HG03045 (cell line): Measurements from ENCODE around the gene AURKB.
"Not testable (repeated sequence)": the region's sequence is repeated elsewhere in the genome, so short reads cannot be mapped to it uniquely, and the experiment has no call there.

Experiments used
- ATAC-seq: cut with Tn5 transposase; IDR thresholded peaks from one replicate; pipeline ENCODE4 v1.9.1; 2021; ENCODE audit warnings: mild to moderate bottlenecking, moderate library complexity; ENCODE audit not compliant: unreplicated experiment

The AURKB gene

DNA sequence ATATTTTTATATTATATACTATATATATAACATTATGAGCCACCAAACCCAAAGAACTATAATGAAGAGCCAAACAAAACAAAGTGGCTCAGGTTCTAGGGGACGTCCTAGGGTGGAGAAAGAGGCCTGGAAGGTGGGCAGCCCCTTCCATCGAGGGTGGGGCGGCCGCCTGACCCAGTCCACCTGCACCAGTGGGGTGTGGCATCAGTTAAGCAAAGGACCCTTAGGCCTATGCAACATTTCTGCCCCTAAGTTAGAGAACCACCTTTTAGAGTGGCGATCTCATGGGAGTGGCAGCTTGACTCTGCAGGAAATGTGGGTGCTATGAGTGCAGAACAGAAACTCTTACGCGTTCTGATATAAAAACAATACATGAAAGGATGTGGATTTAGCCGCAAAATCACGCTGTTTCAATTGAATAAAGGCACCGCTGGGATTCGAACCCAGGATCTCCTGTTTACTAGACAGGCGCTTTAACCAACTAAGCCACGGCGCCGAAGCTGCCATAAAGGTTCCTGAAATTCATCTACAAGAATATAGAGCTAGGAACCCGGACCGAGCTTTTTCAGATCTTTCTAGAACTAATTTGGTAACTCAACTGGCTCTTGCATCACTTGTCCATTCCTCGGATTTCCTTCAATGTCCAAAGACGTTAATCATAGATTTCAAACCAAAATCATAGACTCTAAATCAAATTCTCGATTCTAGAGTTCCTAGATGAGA, 15.6 kb upstream of the AURKB start:
- ATAC-seq: no peak

DNA sequence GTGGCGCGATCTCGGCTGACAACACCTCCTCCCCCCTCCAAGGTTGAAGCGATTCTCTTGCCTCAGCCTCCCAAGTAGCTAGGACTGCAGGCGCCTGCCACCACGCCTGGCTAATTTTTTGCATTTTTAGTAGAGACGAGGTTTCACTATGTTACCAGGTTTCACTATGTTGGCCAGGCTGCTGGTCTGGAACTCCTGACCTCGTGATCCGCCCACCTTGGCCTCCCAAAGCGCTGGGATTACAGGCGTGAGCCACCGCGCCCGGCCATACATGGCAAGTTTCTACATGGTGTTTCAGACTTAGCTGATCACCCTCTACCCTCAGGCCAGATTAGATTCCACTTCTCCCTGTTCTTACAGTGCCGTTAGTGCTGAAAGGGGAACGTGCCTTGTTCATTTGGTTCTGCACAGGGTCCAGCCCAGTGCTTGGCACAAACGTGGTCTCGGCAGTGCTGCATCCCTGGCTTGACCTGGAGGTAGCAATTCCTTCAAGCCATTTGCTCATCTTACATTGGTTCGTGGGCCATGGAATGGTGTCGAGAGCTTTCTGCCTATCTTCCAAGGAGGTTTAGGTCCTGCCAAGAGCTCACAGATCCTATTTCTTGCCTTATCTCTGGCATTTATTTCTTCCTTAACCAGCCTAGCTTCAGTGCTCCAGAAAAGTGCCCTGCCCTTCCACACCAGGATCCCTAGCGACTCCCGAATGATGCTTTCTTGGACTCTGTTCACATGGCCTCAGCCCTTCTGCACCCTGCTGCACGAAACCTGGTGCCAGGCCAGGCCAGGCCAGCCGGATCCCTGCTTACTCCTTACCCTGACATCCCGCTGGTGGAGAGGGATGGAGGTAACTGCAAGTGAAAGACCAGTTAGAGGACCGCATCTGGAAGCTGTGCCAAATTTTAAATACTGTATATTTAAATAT, 14.8 kb upstream of the AURKB start:
- ATAC-seq: no peak

DNA sequence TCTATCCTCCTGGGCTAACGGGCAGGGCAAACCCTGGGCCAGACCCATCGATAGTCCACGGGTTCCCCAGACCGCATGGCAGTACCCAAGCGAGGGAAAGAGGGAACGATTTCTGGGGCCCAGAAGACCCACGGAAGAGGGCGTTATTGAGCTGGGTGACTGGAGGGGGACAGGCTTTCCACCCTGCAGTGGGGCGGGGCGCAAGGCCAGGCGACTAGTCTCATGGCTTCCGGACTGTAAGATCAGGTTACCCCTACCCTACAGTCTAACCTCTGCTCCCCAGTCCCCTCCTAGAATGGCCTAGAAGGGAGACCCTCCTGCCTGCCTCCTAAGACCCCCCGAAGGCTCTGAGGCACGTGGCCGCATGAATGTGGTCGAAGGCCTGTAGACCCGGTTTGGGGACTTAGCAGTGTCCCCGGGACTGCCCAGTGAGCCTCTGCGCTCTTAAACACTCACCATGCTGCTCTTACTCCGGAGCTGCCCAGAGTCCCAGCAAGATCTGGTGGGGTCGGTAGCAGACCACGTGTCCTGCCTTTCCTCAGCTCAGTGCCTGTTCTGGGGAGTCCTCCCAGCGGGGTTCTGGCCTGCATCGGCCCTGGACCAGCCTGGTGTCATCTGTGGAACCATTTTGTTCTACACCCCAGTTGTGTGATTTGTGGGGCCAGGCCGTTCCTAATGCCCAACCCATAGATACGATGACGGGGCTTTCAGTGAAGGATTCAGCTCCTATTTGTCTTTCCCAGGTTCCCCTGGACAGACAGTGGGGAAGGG, 13.2 kb upstream of the AURKB start:
- ATAC-seq: no peak

DNA sequence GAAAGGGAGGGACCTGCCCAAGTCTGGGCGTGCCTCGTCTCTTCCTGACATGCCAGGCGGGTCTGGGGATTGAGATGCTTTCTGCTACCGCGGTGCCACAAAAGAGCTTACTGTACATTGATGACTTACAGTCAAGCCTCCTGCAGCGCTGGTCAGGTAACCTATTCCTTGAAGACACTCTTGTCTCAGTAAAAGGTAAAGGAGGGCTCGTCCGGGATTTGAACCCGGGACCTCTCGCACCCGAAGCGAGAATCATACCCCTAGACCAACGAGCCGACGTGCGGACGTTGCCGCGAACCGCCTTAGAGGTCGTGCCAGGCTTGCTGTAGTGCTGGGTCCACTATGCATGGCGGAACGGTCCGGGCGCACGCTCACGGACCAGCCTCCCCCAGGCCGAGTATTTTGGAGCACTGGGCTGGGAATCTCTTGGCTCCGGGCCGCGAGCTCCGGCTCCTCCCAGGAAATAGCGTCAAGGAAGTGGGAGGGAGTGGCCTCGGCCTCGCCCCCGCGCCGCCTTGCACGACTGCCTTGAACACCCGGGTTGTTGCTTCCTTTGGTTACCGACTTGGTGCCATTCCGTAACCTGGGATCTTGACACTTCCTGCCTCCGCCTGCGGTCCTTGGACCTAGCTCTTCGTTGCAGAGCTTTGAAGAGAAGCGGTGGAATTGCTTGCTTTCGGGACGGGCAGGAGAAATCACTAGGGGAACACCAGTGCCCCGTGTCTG, 12.4 kb upstream of the AURKB start:
- peak; percentile 38 for ATAC-seq

DNA sequence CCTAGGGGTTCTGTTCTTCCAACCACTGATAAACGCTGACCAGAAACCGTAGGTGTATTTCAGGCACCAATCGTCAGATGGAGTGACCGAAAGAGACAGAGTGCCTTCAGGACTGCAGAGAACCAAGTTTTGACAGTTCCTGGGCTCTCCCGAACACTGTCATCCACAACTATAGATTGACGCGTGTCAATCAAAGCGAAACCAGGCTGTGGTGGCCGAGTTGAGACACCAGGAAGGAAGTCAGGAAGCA, 11.9 kb upstream of the AURKB start:
- ATAC-seq: peak; percentile 32

DNA sequence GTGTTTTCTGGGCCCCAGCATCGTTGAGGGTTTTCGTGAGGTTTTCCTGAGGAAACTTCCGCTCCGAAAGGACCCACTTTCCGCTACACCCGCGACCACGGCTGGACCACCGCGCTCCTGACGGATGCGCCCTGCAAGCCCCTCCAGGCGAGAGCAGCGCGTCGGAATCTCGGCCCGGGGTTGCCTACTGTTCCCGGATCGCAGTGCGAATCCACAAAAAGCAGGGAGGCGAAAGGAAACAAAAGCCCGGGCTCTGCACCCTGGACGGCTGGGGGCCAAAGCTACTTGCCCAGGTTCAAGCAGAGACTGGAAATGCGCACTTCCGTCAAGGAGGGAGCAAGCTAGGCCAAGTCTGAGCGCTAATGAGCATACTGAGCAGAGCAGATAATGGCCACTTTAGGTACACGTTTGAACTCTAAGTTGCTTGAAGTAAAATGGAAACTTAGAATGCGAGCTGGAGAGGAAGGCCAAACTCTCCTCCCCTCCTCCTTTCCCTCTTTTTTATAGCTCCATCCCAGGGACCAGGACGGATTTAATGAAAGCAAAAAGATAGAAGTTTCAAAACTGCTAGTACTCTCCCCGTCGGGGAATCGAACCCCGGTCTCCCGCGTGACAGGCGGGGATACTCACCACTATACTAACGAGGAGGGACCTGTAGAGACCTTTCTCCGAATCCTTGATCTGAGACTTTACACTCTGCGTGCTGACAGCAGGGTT, 11.4 kb upstream of the AURKB start:
- peak; percentile 33 for ATAC-seq

DNA sequence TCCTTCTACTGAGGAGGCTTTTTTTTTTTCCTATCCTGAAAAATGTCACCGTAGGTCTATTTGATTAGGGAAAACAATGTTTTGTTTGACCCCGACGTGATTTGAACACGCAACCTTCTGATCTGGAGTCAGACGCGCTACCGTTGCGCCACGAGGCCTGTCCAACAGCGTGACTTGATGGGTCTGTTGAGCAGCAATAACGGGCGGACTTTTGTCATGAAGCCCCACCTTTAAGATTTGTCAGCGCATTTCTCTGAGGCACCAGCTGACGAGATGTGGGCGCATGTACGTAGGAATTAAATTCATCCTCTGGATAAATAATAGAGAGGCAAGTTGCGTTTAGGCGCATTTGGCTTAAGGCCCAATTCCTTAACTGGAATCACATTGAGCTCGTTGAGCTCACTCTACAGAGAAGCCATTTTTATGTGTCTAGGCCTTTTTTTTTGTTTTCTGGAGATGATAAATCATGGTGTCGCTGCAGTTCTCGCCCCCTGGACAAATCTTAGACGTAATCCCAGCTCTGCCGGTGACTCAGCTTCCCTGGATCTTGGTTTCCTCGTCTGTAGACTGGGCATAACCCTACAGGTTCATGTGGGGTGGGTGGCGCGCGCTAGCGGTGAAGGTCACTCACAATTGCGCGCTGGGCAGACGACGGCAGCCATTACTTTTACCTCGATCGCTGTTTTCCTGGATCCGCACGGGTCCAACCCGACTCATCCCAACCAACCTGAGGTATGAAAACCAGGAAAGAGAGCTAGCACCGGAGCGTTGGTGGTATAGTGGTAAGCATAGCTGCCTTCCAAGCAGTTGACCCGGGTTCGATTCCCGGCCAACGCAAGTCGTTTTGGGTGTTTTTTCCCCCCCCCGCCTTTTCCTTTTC, 10.6 kb upstream of the AURKB start:
- no peak for ATAC-seq

DNA sequence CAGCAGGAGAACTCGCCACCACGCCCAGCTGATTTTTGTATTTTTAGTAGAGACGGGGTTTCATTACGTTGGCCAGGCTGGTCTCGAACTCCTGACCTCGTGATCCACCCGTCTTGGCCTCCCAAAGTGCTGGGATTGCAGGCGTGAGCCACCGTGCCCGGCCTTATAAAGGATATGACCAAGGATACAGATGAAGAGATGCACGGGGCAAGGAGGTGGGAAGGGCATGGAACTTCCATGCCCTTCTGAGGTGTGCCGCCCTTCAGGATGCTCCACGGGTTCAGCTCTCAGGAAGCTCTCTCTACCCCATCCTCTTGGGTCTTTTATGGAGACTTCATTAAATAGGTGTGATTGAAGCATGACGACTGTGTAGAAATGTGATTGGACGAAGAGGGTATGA, 3.6 kb upstream of the AURKB start:
- ATAC-seq: not testable (repeated sequence)

DNA sequence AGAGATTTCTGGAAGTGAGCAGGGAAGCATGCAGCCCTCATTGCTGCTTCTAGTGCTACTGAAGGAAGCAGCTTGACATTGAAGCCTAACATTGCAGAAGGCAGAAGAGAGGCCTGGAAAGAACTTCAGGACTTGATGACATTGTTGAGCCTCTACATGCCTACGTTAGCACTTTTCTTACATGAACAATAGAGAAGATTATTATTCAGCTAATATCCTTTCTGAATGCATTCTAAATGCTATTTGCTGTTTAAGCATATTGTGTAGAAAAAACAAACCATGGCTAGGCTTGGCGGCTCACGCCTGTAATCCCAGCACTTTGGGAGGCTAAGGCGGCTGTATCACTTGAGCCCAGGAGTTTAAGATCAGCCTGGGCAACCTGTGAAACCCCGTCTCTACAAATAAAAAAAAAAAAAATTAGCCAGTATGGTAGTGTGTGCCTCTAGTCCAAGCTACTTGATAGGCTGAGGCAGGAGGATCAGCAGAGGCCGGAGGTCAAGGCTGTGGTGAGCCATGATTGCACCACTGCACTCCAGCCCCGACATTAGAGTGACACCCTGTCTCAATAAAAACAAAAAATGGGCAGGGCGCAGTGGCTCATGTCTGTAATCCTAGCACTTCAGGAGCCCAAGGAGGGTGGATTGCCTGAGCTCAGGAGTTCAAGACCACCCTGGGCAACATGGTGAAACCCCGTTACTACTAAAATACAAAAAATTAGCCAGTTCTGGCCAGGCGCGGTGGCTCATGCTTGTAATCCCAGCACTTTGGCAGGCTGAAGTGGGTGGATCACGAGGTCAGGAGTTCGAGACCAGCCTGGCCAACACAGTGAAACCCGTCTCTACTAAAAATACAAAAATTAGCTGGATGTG, 2.2 kb upstream of the AURKB start:
- no peak for ATAC-seq

DNA sequence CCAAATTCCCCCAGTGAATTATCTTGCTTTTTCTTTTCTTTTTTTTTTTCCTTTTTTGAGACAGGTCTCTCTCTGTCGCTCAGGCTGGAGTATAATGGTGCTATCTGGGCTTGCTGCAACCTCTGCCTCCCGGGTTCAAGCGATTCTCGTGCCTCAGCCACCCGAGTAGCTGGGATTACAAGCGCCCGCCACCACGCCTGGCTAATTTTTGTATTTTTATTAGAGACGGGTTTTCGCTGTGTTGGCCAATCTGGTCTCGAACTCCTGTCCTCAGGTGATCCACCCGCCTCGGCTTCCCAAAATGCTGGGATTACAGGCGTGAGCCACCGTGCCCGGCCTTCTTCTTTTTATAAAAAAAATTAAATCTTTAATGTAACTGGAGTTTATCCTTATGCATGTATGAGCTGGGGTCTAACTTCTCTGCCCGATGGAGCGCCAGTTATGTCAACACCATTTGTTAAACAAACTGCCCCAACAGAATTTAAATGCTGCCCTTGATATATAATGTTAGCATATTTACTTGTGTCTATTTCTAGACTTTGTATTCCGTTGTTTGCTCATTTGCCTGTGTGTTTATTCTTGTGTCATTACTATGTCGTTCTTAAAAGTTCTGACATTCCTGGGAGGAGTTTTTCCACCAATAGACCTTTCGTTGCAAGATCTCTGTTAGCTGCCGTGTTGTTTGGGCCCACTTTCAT, 535 bp upstream of the AURKB start:
- no peak for ATAC-seq

DNA sequence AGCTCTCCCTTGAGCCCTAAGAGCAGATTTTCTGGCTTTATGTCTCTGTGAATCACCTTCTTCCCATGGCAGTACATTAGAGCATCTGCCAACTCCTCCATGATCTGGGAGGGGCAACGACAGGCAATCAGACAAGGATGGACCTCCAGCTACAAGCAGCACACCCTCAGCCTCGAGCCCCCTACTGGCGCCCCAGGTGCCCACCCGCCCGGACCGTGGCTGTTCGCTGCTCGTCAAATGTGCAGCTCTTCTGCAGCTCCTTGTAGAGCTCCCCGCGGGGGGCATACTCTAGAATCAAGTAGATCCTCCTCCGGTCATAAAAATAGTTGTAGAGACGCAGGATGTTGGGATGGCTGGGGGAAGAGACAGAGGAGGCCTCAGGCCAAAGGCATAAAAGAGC, 3.8 kb downstream of the AURKB start:
- no peak for ATAC-seq

DNA sequence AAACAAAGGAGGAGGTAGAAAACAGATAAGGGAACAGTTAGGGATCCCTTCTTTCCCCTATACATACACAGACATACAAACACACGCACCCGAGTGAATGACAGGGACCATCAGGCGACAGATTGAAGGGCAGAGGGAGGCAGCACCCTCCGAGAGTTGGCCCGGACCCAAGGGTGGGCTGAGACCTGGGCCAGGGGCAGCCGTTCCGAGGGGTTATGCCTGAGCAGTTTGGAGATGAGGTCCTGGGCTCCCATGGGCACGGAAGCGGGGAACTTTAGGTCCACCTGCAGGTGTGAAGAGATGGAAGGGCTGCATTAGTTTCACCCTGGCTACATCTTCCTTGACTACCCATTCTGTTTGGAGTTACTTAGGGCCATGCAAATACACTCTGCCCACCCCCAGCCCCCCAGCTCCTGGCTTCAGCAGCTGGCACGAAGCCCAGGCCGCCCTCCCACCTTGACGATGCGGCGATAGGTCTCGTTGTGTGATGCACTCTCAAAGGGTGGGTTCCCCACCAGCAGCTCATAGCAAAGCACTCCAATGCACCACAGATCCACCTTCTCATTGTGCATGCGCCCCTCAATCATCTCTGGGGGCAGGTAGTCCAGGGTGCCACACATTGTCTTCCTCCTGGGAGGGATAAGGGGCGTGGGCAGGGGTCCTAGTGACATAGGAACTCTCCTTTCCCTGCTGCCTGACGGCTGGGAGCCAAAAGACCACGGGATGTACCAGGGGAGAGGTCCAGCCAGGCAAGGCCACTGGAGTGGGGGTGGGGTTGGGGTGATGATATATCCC, 5.4 kb downstream of the AURKB start:
- ATAC-seq: no peak

DNA sequence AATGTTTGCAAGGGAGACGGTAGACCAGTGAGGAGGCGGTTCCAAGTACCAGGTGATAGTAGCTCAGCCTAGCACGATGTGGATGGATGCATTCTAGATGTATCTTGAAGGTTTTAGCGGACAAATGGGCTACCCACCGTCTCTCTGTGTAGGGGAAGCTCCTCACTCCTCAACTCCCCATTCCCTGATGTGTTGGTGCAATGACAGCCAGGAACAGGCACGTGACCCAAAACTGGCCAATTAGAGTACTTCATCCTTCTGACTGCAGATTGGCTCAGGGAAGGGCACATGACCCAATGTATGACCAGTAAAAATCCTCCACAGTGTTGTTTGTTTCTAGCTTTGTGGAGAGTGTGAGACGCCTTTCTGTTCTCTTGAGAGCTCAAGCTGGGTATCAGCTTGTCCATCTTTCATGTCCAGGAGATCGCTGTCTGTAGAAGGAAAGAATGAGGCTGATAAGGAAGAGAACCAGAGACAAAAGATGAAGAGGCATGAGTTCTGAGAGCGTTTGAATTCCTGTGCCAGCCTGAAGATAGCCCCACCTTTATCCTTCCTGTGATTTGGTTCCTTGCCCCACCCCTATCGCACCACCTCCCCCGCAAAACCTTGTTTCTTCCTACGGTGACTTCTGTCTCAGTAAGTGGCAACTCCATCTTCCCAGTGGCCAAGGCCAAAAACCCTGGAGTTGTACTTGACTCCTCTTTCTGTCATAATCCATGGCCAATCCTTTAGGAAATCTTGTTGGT, 18.1 kb downstream of the AURKB start:
- no peak for ATAC-seq

DNA sequence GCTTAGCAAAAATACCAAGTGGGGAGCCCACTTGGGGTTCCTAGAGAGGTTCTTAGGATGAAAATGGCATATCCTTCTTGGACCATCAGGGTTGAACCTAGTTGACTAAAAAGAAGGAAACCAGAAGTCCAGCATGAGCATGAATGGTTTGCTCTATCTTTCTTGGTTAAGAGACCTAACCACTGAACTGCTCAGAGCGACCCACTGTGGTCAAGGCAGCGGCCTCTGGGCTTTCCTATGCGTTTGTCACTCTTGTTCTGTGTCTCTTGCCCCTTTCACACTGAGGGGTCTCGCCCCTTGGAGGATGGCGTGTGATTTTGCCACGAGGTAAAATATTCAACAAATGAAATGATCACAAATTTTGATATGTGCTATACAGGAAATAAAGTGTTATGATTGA, 19.9 kb downstream of the AURKB start:
- no peak for ATAC-seq

DNA sequence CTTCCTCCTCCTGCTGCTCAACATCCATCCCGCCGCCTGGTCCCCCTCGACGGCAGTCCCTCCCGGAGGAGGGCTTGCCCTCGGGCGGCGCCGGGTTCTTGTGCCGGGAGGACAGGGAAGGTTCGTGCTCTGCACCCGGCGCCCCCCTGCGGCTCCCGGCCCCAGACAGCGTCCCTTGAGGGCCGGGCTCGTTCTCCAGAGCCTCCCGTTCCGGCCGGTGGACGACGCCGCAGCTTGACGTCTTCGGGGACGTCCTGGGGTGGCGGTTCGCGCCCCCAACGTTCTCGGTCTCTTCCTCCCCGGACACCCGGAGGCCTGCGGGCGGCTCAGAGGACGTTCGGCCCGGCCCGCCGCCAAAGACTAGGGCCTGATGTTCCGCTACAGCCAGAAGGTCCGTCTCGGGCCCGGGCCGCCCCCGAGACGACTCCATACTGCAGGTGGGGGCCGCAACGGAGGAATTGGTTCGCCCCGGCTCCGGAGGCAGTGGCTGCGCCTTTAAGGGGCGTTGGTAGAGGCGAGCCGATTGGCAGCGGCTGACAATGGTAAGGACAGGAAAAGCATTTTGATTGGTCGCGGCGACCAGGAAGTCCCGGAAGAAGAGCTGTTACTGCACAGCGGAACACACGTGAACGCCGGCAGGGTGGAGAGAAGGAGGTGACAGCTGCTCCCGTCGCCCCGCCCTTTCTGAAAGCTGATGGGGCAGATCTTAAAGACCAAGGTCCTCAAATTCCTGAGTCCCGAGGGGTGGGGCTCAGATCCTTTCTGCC, 20.5 kb downstream of the AURKB start, which contains the start of gene BORCS6:
TSS of gene BORCS6 (minus strand) at position 470 of the 767 bp plus-strand sequence. CDS start at position 430, 40 bp downstream.
- ATAC-seq: peak; percentile 51
